Measurements from ENCODE around the gene ANO10. TPM values are rescaled to one million over a fixed set of nuclear protein-coding genes. Genes with fewer than 3 reads are reported as not detected.
A peak's percentile ranks its signal among the peaks of the same experiment; 100 is the strongest.

Gene ANO10
- total and polyA plus RNA-seq, 2 of the 8 experiments (the other 6 are each of a cell fraction or from before 2014, with no cell fraction given) = 38.0 to 53.2 TPM

- Histone ChIP-seq H3K4me3 (ENCODE audit: extremely low read depth in 1 of 4, insufficient read depth in 2 of 4, low read depth in 3 of 4, low read length in 4 of 4) (no peak overlapping the region), H3K18ac (ENCODE audit: extremely low read depth, low read length) (no peak overlapping the region), H4K20me1 (replicated peaks in 1 of 2; ENCODE audit: control insufficient read depth in 1 of 2, insufficient read depth in 2 of 2, low read length in 2 of 2) (peaks cover 0 to 2% of the 10 kb centered on the region in 2 experiments), H3K79me2 (ENCODE audit: control insufficient read depth in 1 of 2, insufficient read depth in 2 of 2, low read length in 2 of 2) (peaks cover 0 to 83% of the 10 kb centered on the region in 2 experiments; a peak in 3 of 4 replicates), H2AK5ac (ENCODE audit: low read depth, low read length) (no peak overlapping the region), H3K27me3 (replicated peaks in 1 of 4; ENCODE audit: control insufficient read depth in 3 of 4, extremely low read depth in 1 of 4, insufficient read depth in 3 of 4, low read length in 3 of 4) (no peaks in the 10 kb centered on the region), H3K27ac (ENCODE audit: low read depth, low read length) (no peak overlapping the region), H3K79me1 (ENCODE audit: low read depth, low read length) (peaks cover 9% of the 10 kb centered on the region), H3K4ac (replicated peaks; ENCODE audit: insufficient read length, low read depth, low read length) (no peak overlapping the region), H3K4me2 (ENCODE audit: insufficient read depth in 1 of 2, low read depth in 2 of 2, low read length in 2 of 2) (no peak overlapping the region), H4K8ac (ENCODE audit: extremely low read depth, insufficient read depth, low read length) (no peak overlapping the region), H2AFZ (ENCODE audit: low read length) (no peak overlapping the region), H2BK12ac (ENCODE audit: low read depth, low read length) (no peak overlapping the region), H3K23me2 (ENCODE audit: low read depth, low read length) (no peaks in the 10 kb centered on the region), H2BK20ac (ENCODE audit: low read length) (no peak overlapping the region), H3K9ac (replicated peaks in 1 of 4; ENCODE audit: extremely low read depth in 1 of 4, low read depth in 3 of 4, low read length in 3 of 4) (no peak overlapping the region), H2BK5ac (ENCODE audit: low read depth, low read length) (no peak overlapping the region), H4K5ac (ENCODE audit: insufficient read length, low read depth, low read length) (no peak overlapping the region), H3K56ac (replicated peaks; ENCODE audit: insufficient read length, low read depth, low read length) (no peak overlapping the region), H2BK120ac (replicated peaks; ENCODE audit: low read depth, low read length) (no peak overlapping the region), H4K91ac (replicated peaks; ENCODE audit: insufficient read length, low read length) (no peak overlapping the region), H3K9me3 (ENCODE audit: insufficient read depth in 2 of 2, low read depth in 1 of 2, low read length in 1 of 2) (no peaks in the 10 kb centered on the region), H3K36me3 (ENCODE audit: control insufficient read depth in 2 of 4, insufficient read depth in 4 of 4, low read length in 3 of 4) (no peaks in the 10 kb centered on the region), H2BK15ac (ENCODE audit: low read length) (no peak overlapping the region), H3K14ac (ENCODE audit: insufficient read length) (no peak overlapping the region), H3K4me1 (replicated peaks in 1 of 4; ENCODE audit: control insufficient read depth in 3 of 4, insufficient read depth in 4 of 4, low read length in 3 of 4) (no peaks in the 10 kb centered on the region), H3K23ac (ENCODE audit: insufficient read length) (peak overlapping the region; percentile 62)
- FAIRE-seq = no peak
- 100% methylated on average over 1 of the region's 1 CpG; no CpG with 5 or more reads in 1 of the 2 experiments for WGBS, 2 experiments (ENCODE audit: extremely low coverage in 1 of 2, insufficient coverage in 1 of 2, insufficient read length in 1 of 2, insufficient replicate concordance in 2 of 2, low coverage in 1 of 2, low lambda C conversion rate in 2 of 2, missing lambda C conversion rate in 1 of 2)
- no peak for DNase-seq (ENCODE audit: low read depth in 1 of 2, low spot score in 2 of 2)
- ChIA-PET CTCF (ENCODE audit: partially characterized antibody) (no interaction called here), POLR2A (ENCODE audit: partially characterized antibody) (no interaction called here)
- TF ChIP-seq MAFK (IDR thresholded peaks at IDR 0.05; ENCODE audit: low read depth, low read length) (no peak), RFX5 (IDR thresholded peaks at IDR 0.05; ENCODE audit: borderline replicate concordance, low read depth, low read length) (no peak), SP1 (IDR thresholded peaks at IDR 0.05; ENCODE audit: low read depth, low read length) (no peak), POU5F1 (IDR thresholded peaks at IDR 0.05; ENCODE audit: low read depth, low read length) (no peak), RNF2 (IDR thresholded peaks at IDR 0.05; ENCODE audit: borderline replicate concordance, low read depth, low read length, missing control alignments, poor library complexity, severe bottlenecking) (no peak), KDM1A (IDR thresholded peaks at IDR 0.05; ENCODE audit: borderline replicate concordance, low read length) (no peak), SAP30 (IDR thresholded peaks at IDR 0.05; ENCODE audit: insufficient read depth, insufficient replicate concordance, low read length) (no peak), ZNF274 (IDR thresholded peaks at IDR 0.05; ENCODE audit: borderline replicate concordance, extremely low read depth, low read length) (no peak), SP2 (IDR thresholded peaks at IDR 0.05; ENCODE audit: low read length) (no peak), MAX (IDR thresholded peaks at IDR 0.05) (no peak), EP300 (IDR thresholded peaks at IDR 0.05; ENCODE audit: borderline replicate concordance in 1 of 2, low read depth in 2 of 2, low read length in 2 of 2) (no peak), BCL11A (IDR thresholded peaks at IDR 0.05; ENCODE audit: low read depth in 2 of 2, low read length in 2 of 2) (no peak), CEBPB (IDR thresholded peaks at IDR 0.05; ENCODE audit: low read depth, low read length) (no peak), POLR2A (IDR thresholded peaks at IDR 0.05; ENCODE audit: control extremely low read depth in 1 of 2, low read depth in 2 of 2, low read length in 2 of 2) (no peak), BACH1 (IDR thresholded peaks at IDR 0.05; ENCODE audit: low read length) (no peak)
Measured at GRCh38 chr3:43615133-43615532, 6.7 kb downstream of the ANO10 start.

Data from H1 (cell line).